ENCODE results near the gene HOXA7.

The HOXA7 gene

DNA sequence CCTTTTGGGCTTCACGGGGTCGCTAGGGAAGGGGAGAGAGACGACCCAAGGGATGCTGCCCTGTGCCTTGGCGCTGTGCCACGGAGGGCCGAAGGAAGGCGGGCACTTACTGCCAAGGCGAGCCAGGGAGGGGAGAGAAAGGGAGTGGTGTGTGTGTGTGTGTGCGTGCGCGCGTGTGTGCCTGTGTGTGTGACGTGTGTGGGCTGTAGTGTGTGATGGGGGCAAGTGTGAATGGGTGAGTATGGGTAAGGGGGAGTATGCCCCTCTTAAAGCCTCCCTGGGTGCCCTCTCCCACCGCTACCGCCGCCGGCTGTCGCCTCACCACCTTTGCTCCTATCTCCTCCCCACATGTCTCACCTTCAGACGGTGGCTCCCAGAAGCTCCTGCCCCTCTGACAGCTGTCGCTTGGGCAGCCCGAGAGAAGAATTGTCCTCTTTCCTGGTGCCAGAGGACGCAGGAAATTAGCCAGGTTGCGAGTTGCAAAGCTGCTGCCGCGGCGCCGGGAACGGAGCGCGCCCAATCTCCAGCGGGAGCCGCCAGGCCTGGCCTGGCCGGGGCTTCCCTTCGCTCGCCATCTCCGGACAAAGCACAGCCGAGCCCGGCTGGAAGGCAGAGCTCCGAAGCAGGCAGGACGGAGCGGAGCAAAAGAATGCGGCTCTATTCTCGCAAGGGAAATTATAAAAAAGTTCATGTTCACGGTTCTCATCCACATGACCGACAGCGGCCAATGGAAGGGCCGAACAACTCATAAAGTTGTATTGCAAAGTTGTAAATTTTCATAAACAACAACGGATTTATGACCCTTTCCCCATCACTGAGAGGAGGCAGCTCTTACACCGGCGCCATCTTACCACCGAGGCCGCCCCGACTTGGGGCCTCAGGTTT is 4.3 kb downstream of the HOXA7 start, which contains the start of gene HOXA3 (continued):
- TF ChIP-seq, protein P1, sequence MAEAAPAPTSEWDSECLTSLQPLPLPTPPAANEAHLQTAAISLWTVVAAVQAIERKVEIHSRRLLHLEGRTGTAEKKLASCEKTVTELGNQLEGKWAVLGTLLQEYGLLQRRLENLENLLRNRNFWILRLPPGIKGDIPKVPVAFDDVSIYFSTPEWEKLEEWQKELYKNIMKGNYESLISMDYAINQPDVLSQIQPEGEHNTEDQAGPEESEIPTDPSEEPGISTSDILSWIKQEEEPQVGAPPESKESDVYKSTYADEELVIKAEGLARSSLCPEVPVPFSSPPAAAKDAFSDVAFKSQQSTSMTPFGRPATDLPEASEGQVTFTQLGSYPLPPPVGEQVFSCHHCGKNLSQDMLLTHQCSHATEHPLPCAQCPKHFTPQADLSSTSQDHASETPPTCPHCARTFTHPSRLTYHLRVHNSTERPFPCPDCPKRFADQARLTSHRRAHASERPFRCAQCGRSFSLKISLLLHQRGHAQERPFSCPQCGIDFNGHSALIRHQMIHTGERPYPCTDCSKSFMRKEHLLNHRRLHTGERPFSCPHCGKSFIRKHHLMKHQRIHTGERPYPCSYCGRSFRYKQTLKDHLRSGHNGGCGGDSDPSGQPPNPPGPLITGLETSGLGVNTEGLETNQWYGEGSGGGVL (tag by site-specific recombination; IDR thresholded peaks at IDR 0.05), result peak; percentile 97
- TF ChIP-seq SP7 (tag by site-specific recombination; IDR thresholded peaks at IDR 0.05) (peak; percentile 56), KLF8 (tag by site-specific recombination; IDR thresholded peaks at IDR 0.05) (peak; percentile 74; the same call in 1 of the 2 replicates), ZFHX2 (tag by site-specific recombination; conservative IDR thresholded peaks at IDR 0.05) (peak; percentile 86), ZNF514 (tag by site-specific recombination; IDR thresholded peaks at IDR 0.05) (no peak), KLF9 (tag by site-specific recombination; IDR thresholded peaks at IDR 0.05; ENCODE audit: low read depth) (0 out of 2 replicates have a peak, but pooled peaks have one; percentile 27), ZBTB17 (tag by site-specific recombination; IDR thresholded peaks at IDR 0.05) (peak; percentile 21; the same call in 1 of the 2 replicates), GLI4 (tag by site-specific recombination; IDR thresholded peaks at IDR 0.05) (peak; percentile 87), ZNF600 (tag by site-specific recombination; IDR thresholded peaks at IDR 0.05) (peak; percentile 8; the same call in 1 of the 2 replicates), WT1 (tag by site-specific recombination; IDR thresholded peaks at IDR 0.05) (peak; percentile 88), EGR2 (tag by site-specific recombination; IDR thresholded peaks at IDR 0.05; ENCODE audit: low read depth) (peak; percentile 75), TRIM28 (IDR thresholded peaks at IDR 0.05; ENCODE audit: borderline replicate concordance, low read length) (no peak), PATZ1 (tag by site-specific recombination; IDR thresholded peaks at IDR 0.05) (peak; percentile 94), HOXC10 (CRISPR knock-in tag; IDR thresholded peaks at IDR 0.05) (no peak), ZNF266 (tag by site-specific recombination; IDR thresholded peaks at IDR 0.05; ENCODE audit: low read depth) (0 out of 2 replicates have a peak, but pooled peaks have one; percentile 24), ZNF223 (tag by site-specific recombination; IDR thresholded peaks at IDR 0.05) (peak; percentile 45; the same call in 1 of the 2 replicates), PRDM10 (tag by site-specific recombination; IDR thresholded peaks at IDR 0.05) (peak; percentile 35; the same call in 1 of the 2 replicates), ZNF2 (tag by site-specific recombination; IDR thresholded peaks at IDR 0.05) (peak; percentile 38; the same call in 1 of the 2 replicates), ZNF501 (tag by site-specific recombination; IDR thresholded peaks at IDR 0.05) (0 out of 2 replicates have a peak, but pooled peaks have one; percentile 40), ZBTB10 (tag by site-specific recombination; IDR thresholded peaks at IDR 0.05) (peak; percentile 72), ZNF555 (tag by site-specific recombination; conservative IDR thresholded peaks at IDR 0.05) (no peak)
- TF ChIP-seq, protein P2, sequence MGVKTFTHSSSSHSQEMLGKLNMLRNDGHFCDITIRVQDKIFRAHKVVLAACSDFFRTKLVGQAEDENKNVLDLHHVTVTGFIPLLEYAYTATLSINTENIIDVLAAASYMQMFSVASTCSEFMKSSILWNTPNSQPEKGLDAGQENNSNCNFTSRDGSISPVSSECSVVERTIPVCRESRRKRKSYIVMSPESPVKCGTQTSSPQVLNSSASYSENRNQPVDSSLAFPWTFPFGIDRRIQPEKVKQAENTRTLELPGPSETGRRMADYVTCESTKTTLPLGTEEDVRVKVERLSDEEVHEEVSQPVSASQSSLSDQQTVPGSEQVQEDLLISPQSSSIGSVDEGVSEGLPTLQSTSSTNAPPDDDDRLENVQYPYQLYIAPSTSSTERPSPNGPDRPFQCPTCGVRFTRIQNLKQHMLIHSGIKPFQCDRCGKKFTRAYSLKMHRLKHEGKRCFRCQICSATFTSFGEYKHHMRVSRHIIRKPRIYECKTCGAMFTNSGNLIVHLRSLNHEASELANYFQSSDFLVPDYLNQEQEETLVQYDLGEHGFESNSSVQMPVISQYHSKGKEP (tag by site-specific recombination; IDR thresholded peaks at IDR 0.05), result peak; percentile 75
- TF ChIP-seq, protein P3, sequence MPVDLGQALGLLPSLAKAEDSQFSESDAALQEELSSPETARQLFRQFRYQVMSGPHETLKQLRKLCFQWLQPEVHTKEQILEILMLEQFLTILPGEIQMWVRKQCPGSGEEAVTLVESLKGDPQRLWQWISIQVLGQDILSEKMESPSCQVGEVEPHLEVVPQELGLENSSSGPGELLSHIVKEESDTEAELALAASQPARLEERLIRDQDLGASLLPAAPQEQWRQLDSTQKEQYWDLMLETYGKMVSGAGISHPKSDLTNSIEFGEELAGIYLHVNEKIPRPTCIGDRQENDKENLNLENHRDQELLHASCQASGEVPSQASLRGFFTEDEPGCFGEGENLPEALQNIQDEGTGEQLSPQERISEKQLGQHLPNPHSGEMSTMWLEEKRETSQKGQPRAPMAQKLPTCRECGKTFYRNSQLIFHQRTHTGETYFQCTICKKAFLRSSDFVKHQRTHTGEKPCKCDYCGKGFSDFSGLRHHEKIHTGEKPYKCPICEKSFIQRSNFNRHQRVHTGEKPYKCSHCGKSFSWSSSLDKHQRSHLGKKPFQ (tag by site-specific recombination; IDR thresholded peaks at IDR 0.05), result peak; percentile 99
